Stimulated activated effector memory CD8-positive, alpha-beta T cell treated with anti-CD3 and anti-CD28 coated beads, Interleukin-12 subunit alpha, Interleukin-12 subunit beta, amount 100 ng/mL, for 72 hours (primary cell): ENCODE data around the gene ADNP.

ENCODE experiments used
- ATAC-seq: fragments of 150-1000 bp; cut with Tn5 transposase; 2 replicates; pipeline ENCODE4 v1.10.0; 2021
- DNase-seq, 2 donors: peaks; one replicate each; pipeline ENCODE4 v3.0.0; 2021 to 2022; ENCODE audit warnings: low spot score in 2 of 2
- H3K27ac Mint-ChIP-seq: one replicate; pipeline ENCODE4 v1.8.0; 2022; ENCODE audit warnings: mild to moderate bottlenecking, mixed read lengths
- H3K36me3 Mint-ChIP-seq: one replicate; pipeline ENCODE4 v1.8.0; 2022; ENCODE audit warnings: mild to moderate bottlenecking, mixed read lengths
- H3K4me1 Mint-ChIP-seq: one replicate; pipeline ENCODE4 v1.8.0; 2022; ENCODE audit warnings: mixed read lengths
- H3K4me3 Mint-ChIP-seq: one replicate; pipeline ENCODE4 v1.8.0; 2022; ENCODE audit warnings: mild to moderate bottlenecking, mixed read lengths
- H3K9me3 Mint-ChIP-seq: one replicate; pipeline ENCODE4 v1.8.0; 2022; ENCODE audit warnings: mixed read lengths

ADNP gene

DNA sequence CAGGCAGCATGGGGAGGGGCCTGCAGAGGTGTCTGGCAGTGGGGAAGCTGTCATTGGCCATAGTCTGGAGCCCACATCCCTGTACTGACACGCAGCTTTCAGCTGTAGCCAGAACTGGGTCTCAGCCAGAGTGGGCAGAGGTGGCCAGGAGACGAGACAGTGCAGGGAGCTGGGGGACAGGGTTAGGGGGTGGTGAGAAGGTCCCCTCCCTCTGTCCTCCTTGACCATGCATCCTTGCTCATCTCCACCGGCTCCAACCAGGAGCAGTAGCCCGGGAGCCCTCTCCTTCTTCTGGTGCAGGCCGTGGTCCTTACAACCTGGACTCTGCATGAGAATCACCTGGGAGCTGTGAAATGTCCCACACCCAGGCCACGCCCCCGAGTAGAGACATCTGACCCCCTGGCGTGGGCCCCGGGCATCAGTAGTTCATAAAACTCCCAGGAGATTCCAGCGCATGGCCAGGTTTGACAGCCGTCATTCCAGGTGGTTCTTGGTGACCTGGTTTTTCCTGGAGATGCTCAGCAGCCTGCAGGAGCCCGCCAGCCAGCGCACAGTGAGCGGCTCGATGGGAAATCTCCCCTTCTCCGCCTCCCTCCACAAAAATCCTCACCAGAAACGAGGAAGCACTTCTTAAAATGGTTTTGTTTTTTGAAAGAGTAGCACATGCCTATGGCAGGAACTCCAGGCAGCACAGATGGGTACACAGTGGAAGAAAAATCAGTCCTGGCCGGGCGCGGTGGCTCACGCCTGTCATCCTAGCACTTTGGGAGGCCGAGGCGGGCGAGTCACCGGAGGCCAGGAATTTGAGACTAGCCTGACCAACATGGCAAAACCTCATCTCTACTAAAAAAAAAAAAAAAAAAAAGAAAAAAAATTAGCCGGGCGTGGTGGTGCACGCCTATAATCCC lies 56.2 kb downstream of the ADNP start:
- ATAC-seq (no peak), DNase-seq (no peak)
- Mint-ChIP-seq H3K9me3 (no peaks in the 10 kb centered on the region), H3K36me3 (peaks cover 22% of the 10 kb centered on the region), H3K27ac (peak overlapping the region; percentile 60), H3K4me1 (no peaks in the 10 kb centered on the region), H3K4me3 (no peak overlapping the region)

DNA sequence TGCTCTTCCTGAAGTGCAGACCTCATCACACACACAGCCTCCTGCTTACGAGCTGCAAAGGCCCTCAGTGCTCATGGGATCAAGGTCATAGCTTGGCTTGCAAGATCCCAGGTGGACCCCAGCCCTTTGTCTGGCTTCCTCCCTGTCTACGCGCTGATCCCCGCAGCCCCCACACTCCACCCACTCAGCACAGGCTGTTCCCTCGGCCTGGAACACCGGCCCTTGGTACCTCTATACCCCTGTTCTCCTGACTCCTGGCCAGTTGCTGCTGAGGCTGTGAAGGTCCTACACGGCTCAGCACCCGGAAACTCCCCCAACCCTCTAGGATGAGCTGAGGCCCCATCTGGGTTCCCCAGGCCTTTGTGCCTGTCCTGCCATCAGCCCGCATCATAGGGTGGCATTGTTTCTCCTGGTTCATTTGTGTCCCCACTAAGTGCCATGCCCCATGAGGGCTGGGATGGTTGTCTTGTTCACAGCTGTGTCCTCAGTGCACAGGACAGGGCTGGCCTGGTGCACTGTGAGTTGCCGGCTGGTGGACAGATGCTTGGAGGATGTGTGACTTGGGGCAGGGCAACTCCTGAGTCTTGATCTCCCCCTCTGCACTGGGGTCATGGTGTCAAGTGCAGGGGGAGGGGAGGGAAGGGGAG lies 57.0 kb downstream of the ADNP start:
- peak; percentile 26 for ATAC-seq
- no peak overlapping the region for H3K4me3 Mint-ChIP-seq

GRCh38 chr20:50873585-50873984 lies 57.7 kb downstream of the ADNP start:
- ATAC-seq (no peak), DNase-seq (no peak)
- H3K4me3 Mint-ChIP-seq = no peak overlapping the region
- no peaks in the 10 kb centered on the region for H3K9me3 Mint-ChIP-seq
- peaks cover 19% of the 10 kb centered on the region for H3K36me3 Mint-ChIP-seq
- H3K27ac Mint-ChIP-seq = peak overlapping the region; percentile 60
- no peaks in the 10 kb centered on the region for H3K4me1 Mint-ChIP-seq

More for the DNA sequence above, 57.0 kb downstream of the ADNP start:
- H3K27ac Mint-ChIP-seq = peak overlapping the region; percentile 60
- peaks cover 19% of the 10 kb centered on the region for H3K36me3 Mint-ChIP-seq
- no peak for DNase-seq
- H3K9me3 Mint-ChIP-seq = no peaks in the 10 kb centered on the region
- no peaks in the 10 kb centered on the region for H3K4me1 Mint-ChIP-seq

DNA sequence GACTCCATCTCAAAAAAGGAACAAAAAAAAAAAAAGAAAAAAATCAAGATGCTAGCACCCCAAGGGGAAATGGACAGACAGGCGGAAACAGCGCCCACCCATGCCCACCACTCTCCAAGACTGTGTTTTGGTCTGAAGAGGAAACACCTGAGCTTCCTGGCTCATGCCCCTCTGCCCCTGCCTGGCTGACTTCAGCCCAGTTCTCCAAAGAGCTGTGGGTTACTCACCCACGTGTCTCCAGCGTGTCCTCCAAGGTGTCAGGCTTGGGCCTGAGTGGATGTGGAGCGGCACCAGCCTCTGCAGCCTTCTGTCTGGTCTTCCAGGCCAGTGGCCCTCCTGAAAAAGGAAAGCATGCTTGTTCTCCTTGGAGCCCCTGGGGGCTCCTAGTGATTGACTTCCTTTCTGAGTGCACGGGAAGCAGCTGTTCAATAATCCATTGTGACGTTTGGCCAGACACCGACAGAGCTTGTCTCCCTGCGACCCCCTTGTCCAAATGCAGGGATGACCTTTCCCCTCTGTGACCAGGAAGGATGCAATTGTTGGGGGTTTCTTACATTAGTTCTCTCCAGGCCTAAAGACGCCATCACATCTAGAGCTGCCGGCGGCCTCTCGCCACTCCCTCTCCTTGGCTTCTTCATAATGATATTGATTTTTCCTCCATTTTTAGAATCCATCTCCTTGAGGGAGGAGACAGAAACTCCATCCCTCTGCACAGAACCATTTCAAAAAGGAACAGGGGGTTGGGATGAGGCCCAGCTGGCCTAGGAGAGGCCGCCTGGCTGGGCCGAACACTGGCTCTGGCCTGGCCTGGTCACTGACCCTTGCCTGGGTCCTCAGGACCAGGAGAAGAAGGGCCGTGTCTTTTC lies 58.4 kb downstream of the ADNP start:
- H3K9me3 Mint-ChIP-seq = no peaks in the 10 kb centered on the region
- no peak for DNase-seq
- H3K36me3 Mint-ChIP-seq = peaks cover 19% of the 10 kb centered on the region
- H3K4me1 Mint-ChIP-seq = no peaks in the 10 kb centered on the region
- no peak overlapping the region for H3K4me3 Mint-ChIP-seq
- peak overlapping the region; percentile 60 for H3K27ac Mint-ChIP-seq
- ATAC-seq = no peak

- no peaks in the 10 kb centered on the region for H3K4me1 Mint-ChIP-seq
- H3K27ac Mint-ChIP-seq = no peak overlapping the region
- H3K4me3 Mint-ChIP-seq = no peak overlapping the region
- no peaks in the 10 kb centered on the region for H3K9me3 Mint-ChIP-seq
- H3K36me3 Mint-ChIP-seq = peaks cover 6% of the 10 kb centered on the region
- no peak for ATAC-seq
- DNase-seq = no peak
Measured at GRCh38 chr20:50870561-50871161, 60.6 kb downstream of the ADNP start.

GRCh38 chr20:50868509-50869495 lies 62.4 kb downstream of the ADNP start:
- H3K36me3 Mint-ChIP-seq = no peaks in the 10 kb centered on the region
- no peaks in the 10 kb centered on the region for H3K9me3 Mint-ChIP-seq
- no peak overlapping the region for H3K4me3 Mint-ChIP-seq
- ATAC-seq (no peak), DNase-seq (no peak)
- peak overlapping the region; percentile 50 for H3K27ac Mint-ChIP-seq
- H3K4me1 Mint-ChIP-seq = no peaks in the 10 kb centered on the region

- H3K27ac Mint-ChIP-seq = no peak overlapping the region
- no peaks in the 10 kb centered on the region for H3K9me3 Mint-ChIP-seq
- DNase-seq (no peak), ATAC-seq (no peak)
- H3K4me3 Mint-ChIP-seq = no peak overlapping the region
- no peaks in the 10 kb centered on the region for H3K36me3 Mint-ChIP-seq
- H3K4me1 Mint-ChIP-seq = no peaks in the 10 kb centered on the region
Measured at GRCh38 chr20:50867805-50868204, 63.4 kb downstream of the ADNP start.

GRCh38 chr20:50866831-50867230 lies 64.4 kb downstream of the ADNP start:
- H3K27ac Mint-ChIP-seq = no peak overlapping the region
- H3K36me3 Mint-ChIP-seq = no peaks in the 10 kb centered on the region
- no peaks in the 10 kb centered on the region for H3K4me1 Mint-ChIP-seq
- DNase-seq (no peak), ATAC-seq (no peak)
- H3K9me3 Mint-ChIP-seq = no peaks in the 10 kb centered on the region
- H3K4me3 Mint-ChIP-seq = no peak overlapping the region

GRCh38 chr20:50866036-50866685 lies 65.1 kb downstream of the ADNP start:
- Mint-ChIP-seq H3K36me3 (no peaks in the 10 kb centered on the region), H3K27ac (no peak overlapping the region), H3K4me1 (no peaks in the 10 kb centered on the region), H3K4me3 (no peak overlapping the region), H3K9me3 (no peaks in the 10 kb centered on the region)
- DNase-seq (no peak), ATAC-seq (no peak)

DNA sequence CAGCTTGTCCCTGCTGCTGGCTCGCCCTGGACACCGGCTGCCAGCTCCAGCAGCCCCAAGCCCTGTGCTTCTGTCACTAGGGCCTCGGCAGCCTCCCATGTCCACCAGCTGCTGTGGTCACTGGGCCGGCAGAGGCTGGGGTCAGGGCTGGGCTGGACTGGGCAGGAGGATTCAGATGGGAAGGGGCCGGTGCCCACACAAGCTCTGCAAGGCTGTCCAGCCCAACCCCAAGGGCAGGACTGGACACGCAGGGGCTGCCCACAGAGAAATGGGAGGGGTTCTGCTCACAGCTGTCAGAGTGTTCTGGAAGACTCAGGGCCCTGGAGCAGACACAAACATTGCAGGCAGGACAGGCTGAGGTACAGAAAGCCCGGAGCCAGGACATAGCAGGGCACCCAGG lies 65.6 kb downstream of the ADNP start:
- H3K27ac Mint-ChIP-seq = no peak overlapping the region
- DNase-seq (no peak), ATAC-seq (no peak)
- no peaks in the 10 kb centered on the region for H3K4me1 Mint-ChIP-seq
- H3K4me3 Mint-ChIP-seq = no peak overlapping the region
- H3K9me3 Mint-ChIP-seq = no peaks in the 10 kb centered on the region
- no peaks in the 10 kb centered on the region for H3K36me3 Mint-ChIP-seq

DNA sequence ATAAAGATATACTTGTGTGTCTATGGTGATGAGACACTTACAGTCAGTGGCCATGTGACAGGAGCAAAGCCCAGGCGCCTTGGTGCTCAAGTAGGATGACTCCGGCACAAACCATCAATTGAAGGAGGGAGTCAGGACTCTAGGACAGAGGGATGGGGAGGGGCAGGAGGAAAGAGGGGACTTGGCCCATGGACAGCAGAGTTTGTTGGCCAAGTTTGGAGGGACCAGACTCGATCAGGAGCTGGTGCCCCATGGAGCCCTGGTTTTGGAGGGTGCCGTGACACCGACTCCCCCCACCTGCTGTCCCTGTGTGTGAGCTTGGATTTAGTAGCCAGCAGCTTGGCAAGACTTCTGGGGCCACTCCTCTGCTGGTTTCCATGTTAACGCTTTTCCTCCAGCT lies 66.1 kb downstream of the ADNP start:
- H3K36me3 Mint-ChIP-seq = no peaks in the 10 kb centered on the region
- no peaks in the 10 kb centered on the region for H3K4me1 Mint-ChIP-seq
- ATAC-seq = no peak
- H3K4me3 Mint-ChIP-seq = no peak overlapping the region
- H3K9me3 Mint-ChIP-seq = no peaks in the 10 kb centered on the region
- no peak overlapping the region for H3K27ac Mint-ChIP-seq
- no peak for DNase-seq

- Mint-ChIP-seq H3K4me3 (no peak overlapping the region), H3K4me1 (no peaks in the 10 kb centered on the region), H3K36me3 (no peaks in the 10 kb centered on the region), H3K27ac (peak overlapping the region; percentile 68), H3K9me3 (no peaks in the 10 kb centered on the region)
- no peak for ATAC-seq
- no peak for DNase-seq
Measured at GRCh38 chr20:50862546-50862945, 68.7 kb downstream of the ADNP start.

DNA sequence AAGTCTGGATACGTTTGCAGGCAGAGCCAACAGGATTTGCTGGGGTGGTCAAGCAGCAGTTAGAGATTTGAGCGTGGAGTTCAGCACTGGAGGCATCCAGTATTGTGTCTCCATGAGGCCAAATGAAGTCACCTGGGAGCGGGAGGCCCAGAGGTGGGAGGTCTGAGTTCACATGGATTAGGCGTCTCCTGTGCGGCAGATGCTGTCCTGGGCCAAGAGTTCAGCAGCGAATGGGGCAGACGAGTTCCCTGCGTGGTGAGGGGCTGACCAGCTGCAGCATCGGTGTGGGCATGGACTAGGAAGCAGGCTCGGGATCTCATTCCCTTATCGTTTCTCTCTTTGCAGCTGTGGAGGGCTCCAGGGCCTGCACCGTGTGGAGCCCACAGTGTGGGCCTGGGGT lies 70.2 kb downstream of the ADNP start:
- peaks cover under 1% of the 10 kb centered on the region for H3K4me1 Mint-ChIP-seq
- no peak for ATAC-seq
- DNase-seq = no peak
- H3K4me3 Mint-ChIP-seq = no peak overlapping the region
- no peak overlapping the region for H3K27ac Mint-ChIP-seq
- H3K9me3 Mint-ChIP-seq = no peaks in the 10 kb centered on the region
- H3K36me3 Mint-ChIP-seq = no peaks in the 10 kb centered on the region

- H3K27ac Mint-ChIP-seq = no peak overlapping the region
- H3K4me3 Mint-ChIP-seq = no peak overlapping the region
- DNase-seq (no peak), ATAC-seq (no peak)
- H3K9me3 Mint-ChIP-seq = no peaks in the 10 kb centered on the region
- peaks cover 11% of the 10 kb centered on the region for H3K4me1 Mint-ChIP-seq
- H3K36me3 Mint-ChIP-seq = no peaks in the 10 kb centered on the region
Measured at GRCh38 chr20:50859161-50859560, 72.1 kb downstream of the ADNP start.
